Measurements from ENCODE around the gene CLASP1.

CLASP1 gene

GRCh38 chr2:121287956-121288355, 361.3 kb downstream of the CLASP1 start:
- Histone ChIP-seq H2AFZ (ENCODE audit: low read depth, low read length) (no peak overlapping the region), H3K9me3 (ENCODE audit: low read length) (no peaks in the 10 kb centered on the region), H3K4me3 (ENCODE audit: low read length) (no peak overlapping the region), H3K36me3 (ENCODE audit: insufficient read depth, low read length) (no peaks in the 10 kb centered on the region), H3K27me3 (ENCODE audit: insufficient read depth, low read length) (peaks cover 54% of the 10 kb centered on the region), H3K4me1 (ENCODE audit: insufficient read depth, low read length) (no peaks in the 10 kb centered on the region)
